Activated CD4-positive, alpha-beta T cell treated with anti-CD3 and anti-CD28 coated beads, Interleukin-2, amount 10 ng/mL, durations not matched to agents 24 days and 14 days (primary cell): Measurements from ENCODE around the gene SCGB1C1. TPM values are rescaled to one million over a fixed set of nuclear protein-coding genes. Genes with fewer than 3 reads are reported as not detected.

Experiments used
- DNase-seq: peaks from one replicate; pipeline ENCODE4 v3.0.0; 2022
- H3K27ac Mint-ChIP-seq: one replicate; pipeline ENCODE4 v1.8.0; 2022; ENCODE audit warnings: mild to moderate bottlenecking, mixed read lengths
- H3K27me3 Mint-ChIP-seq: one replicate; pipeline ENCODE4 v1.8.0; 2022; ENCODE audit warnings: mixed read lengths
- H3K36me3 Mint-ChIP-seq: one replicate; pipeline ENCODE4 v1.8.0; 2022; ENCODE audit warnings: low read depth, mild to moderate bottlenecking, mixed read lengths
- H3K4me1 Mint-ChIP-seq: one replicate; pipeline ENCODE4 v1.8.0; 2021; ENCODE audit warnings: mixed read lengths
- H3K4me3 Mint-ChIP-seq: one replicate; pipeline ENCODE4 v1.8.0; 2022; ENCODE audit warnings: mild to moderate bottlenecking, moderate library complexity, mixed read lengths
- H3K9me3 Mint-ChIP-seq: one replicate; pipeline ENCODE4 v1.8.0; 2021; ENCODE audit warnings: mixed read lengths
- intact Hi-C: fragments of 100-400 bp; cut with micrococcal nuclease; formaldehyde crosslinking; loops from one replicate; pipeline ENCODE4 v1.15.1; 2023
- total RNA-seq: library from RNA; stranded (reverse); gene quantifications from 2 replicates; pipeline ENCODE4 v1.2.3, GENCODE V29; 2022

The SCGB1C1 gene
- total RNA-seq, 1 donor from 2014 or later, result not detected

DNA sequence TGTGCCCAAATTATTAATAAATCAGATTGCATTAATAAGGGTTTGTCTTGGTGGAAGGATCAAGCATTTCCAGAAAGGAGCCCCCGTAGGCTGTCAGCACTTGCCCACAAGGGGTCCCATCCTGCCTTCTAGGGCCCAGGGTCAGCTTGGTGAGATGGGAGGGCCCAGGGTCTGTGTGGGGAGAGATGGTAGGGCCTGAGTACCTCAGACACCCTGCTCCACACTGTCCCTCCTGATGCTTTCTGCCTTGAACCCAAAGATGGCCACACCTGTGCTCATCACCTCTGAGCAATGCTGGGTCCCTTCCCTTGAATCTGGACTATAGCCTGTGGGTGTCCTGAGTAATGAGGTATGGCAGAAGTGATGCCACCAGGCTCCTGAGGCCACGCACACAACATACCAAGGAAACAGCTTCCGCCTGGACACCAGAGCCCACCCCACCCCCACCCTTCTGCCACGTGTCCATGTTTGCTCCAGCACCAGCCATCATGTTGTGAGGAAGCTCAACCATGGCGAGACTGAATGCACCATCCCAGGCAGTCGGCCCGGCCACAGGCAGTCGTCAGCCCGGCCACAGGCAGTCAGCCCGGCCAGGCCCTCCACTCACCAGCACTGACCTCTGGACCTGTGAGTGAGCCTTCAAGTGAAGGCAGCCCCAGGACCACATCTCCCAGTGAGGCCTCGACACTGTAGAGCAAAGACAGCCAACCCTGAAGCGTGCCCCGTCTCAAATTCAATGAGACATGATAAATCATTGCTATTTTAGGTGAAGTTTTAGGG is 7.5 kb downstream of the SCGB1C1 start:
- Mint-ChIP-seq H3K4me1 (peaks cover 29% of the 10 kb centered on the region), H3K9me3 (no peaks in the 10 kb centered on the region), H3K27ac (peak overlapping the region; percentile 70), H3K27me3 (no peaks in the 10 kb centered on the region), H3K4me3 (no peak overlapping the region), H3K36me3 (peaks cover 30% of the 10 kb centered on the region)
- peak; percentile 53 for DNase-seq
- intact Hi-C loops, result no loop called here

DNA sequence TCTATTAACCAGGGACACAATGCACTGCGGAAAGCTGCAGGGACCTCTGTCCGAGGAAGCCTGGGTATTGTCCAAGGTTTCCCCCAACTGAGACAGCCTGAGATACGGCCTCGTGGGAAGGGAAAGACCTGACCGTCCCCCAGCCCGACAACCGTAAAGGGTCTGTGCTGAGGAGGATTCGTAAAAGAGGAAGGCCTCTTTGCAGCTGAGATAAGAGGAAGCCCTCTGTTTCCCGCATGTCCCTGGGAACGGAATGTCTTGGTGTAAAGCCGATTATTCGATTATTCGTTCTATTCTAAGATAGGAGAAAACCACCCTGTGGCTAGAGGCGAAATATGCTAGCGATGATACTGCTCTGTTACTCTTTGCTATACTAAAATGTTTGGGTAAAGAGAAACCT is 9.1 kb downstream of the SCGB1C1 start:
- H3K9me3 Mint-ChIP-seq, result no peaks in the 10 kb centered on the region

GRCh38 chr11:202490-202889 is 9.6 kb downstream of the SCGB1C1 start:
- intact Hi-C loops, result no loop called here
- Mint-ChIP-seq H3K27me3 (no peaks in the 10 kb centered on the region), H3K9me3 (no peaks in the 10 kb centered on the region), H3K36me3 (peaks cover 42% of the 10 kb centered on the region), H3K4me3 (peak overlapping the region; percentile 66), H3K27ac (peak overlapping the region; percentile 89), H3K4me1 (peaks cover 31% of the 10 kb centered on the region)
- DNase-seq, result no peak

More for the DNA sequence above, 9.1 kb downstream of the SCGB1C1 start:
- intact Hi-C loops, result no loop called here
- Mint-ChIP-seq H3K4me1 (peaks cover 31% of the 10 kb centered on the region), H3K36me3 (peaks cover 38% of the 10 kb centered on the region), H3K27ac (peak overlapping the region; percentile 89), H3K27me3 (no peaks in the 10 kb centered on the region), H3K4me3 (peak overlapping the region; percentile 66)
- no peak for DNase-seq

DNA sequence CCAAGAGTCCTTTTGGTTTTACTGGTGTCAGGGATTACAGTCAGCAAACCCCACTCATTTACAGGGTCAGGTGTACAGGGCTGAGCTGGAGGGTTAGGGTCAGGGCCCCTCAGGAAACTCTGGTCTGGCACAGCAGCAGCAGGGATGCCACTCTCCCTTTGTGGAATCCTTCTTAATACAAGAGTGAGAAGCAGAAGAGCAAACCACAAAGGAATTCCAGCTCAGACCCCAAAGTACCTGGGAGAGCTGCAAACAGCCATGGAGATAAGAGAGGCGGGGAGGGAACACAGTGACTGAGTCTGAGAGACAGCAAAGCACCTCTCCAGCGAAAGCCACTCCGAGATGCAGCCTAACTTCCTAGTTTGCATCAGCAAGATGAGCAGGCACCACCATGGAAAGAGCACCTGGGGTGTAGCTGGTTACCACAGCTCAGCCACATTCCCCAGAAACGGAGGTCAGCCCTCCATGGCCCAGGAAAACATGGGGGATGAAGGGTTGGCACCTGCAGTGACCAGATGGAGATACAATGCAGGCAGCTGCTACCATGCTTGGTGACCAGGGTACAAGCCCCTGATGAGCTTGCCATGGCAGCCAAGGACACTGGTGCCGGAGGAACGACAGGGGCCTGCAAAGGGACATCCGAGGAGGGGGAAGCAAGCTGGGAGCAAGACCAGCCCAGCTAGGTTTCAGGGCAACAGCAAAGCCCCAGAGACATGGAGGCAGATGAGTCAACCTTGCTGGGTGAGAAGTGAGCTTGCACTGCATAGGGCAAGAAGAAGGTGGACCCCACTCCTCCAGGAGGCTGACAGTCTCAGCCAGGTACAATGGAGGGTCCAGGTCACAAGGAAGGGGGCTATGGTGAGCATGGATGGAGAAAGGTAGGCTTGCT is 10.4 kb downstream of the SCGB1C1 start:
- H3K27me3 Mint-ChIP-seq, result no peaks in the 10 kb centered on the region
- intact Hi-C loops, result no loop called here
- H3K4me1 Mint-ChIP-seq, result peaks cover 31% of the 10 kb centered on the region
- no peaks in the 10 kb centered on the region for H3K9me3 Mint-ChIP-seq
- peaks cover 45% of the 10 kb centered on the region for H3K36me3 Mint-ChIP-seq
- DNase-seq, result peak; percentile 55
- no peak overlapping the region for H3K4me3 Mint-ChIP-seq
- H3K27ac Mint-ChIP-seq, result peak overlapping the region; percentile 43

DNA sequence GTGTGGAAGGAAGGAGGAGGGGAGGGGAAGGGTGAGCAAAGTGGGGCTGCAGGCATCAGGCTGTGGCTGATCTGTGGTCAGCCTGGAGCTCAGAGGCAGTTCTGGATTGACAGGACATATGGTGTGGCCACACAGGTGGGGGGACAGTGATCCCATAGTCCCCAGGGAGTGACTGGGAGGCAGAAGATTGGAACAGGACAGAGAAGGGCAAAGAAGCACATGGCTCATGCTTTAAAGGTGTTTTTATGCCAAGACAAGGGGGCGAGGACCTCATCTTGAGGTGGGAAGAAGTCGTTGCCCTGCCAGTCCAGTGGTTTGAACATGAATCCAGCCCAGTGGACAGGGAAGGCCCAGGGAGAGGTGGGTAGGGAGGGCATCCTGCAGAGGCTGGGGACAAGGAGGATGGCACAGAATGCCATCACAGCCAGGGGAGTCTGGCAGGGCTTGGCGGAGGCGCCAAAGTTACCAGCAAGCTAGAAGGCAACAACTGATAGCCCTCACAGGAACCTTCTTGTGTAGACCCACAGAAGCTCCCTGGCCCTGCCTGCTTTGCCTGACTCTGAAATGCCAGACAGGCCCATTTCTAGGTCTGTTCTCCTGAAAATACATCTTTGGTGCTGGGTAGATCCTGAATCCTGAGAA is 11.2 kb downstream of the SCGB1C1 start:
- intact Hi-C loops, result no loop called here
- DNase-seq, result peak; percentile 57
- peaks cover 31% of the 10 kb centered on the region for H3K4me1 Mint-ChIP-seq

DNA sequence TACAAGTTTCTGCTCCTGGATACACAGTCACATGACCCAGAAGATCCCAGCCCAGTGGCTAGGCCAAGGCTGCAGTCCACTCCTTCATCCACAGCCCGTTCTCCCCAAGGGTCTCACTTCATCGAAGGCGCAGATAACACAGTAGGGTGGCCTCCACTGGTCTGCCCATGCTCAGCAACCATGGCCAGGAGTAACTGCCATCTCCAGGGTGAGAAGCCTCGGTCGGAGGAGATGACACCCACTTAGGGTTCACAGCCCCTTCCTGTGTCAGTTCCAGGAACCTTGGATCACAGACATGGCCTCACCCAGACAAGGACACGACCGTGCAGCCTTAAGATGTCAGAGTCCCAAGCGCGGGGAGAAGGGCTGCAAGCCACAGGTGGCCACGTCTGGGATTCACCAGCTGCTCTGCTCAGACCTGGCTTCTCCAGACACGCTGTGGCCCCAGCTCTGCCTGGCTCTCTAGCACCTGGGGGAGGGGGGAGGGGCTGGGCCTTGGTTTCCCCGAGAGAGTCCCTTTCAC is 11.8 kb downstream of the SCGB1C1 start:
- Mint-ChIP-seq H3K27ac (no peak overlapping the region), H3K9me3 (no peaks in the 10 kb centered on the region), H3K4me1 (peaks cover 32% of the 10 kb centered on the region), H3K27me3 (no peaks in the 10 kb centered on the region), H3K36me3 (peaks cover 53% of the 10 kb centered on the region), H3K4me3 (no peak overlapping the region)
- peak; percentile 56 for DNase-seq
- intact Hi-C loops, result loop anchor here (5.0 kb wide), 2 partner anchors 153 to 213 kb away; no protein-coding TSS in a partner anchor

More for the DNA sequence above, 11.2 kb downstream of the SCGB1C1 start:
- H3K27me3 Mint-ChIP-seq, result no peaks in the 10 kb centered on the region
- H3K36me3 Mint-ChIP-seq, result peaks cover 49% of the 10 kb centered on the region
- H3K27ac Mint-ChIP-seq, result peak overlapping the region; percentile 43
- H3K9me3 Mint-ChIP-seq, result no peaks in the 10 kb centered on the region
- H3K4me3 Mint-ChIP-seq, result peak overlapping the region; percentile 15

DNA sequence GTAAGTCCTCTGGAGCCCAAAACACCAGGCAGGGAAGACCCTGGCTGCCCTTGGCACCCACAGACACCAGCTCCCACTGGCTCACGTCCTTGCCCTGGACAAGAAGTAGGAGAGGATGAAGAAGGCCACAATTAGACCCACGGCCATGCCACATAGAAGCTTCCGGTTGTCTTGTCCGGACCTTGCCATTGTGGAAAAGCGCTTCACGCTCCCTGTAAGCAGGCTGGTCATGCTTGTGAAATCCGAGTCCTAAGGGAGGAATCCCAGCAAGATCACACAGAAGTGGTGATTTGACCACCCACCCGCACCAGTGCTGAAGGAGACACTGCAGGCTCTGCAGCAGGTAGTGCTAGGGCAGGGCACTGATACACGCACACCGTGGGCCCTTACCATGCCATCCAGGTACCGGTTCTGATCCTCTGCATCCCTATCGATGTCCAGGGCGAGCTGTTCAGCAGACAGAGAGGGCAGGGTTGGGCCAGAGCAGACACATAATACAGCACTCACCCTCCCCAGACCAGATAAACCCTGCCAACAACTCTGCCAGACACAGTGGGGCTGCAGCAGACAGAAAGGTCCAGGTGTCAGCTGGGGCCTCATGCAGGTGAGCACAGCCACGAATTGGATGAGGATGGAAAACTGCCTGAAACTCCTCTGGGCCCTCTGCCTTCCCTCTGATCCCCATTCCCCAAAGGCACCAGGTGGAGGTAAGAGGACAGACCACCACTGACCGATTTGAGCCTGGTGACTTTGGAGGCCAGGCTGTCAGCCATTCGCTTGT is 12.5 kb downstream of the SCGB1C1 start:
- H3K9me3 Mint-ChIP-seq, result no peaks in the 10 kb centered on the region
- peaks cover 61% of the 10 kb centered on the region for H3K36me3 Mint-ChIP-seq
- intact Hi-C loops, result loop anchor here (5.0 kb wide), 2 partner anchors 152 to 212 kb away; no protein-coding TSS in a partner anchor
- H3K4me3 Mint-ChIP-seq, result peak overlapping the region; percentile 98
- no peak for DNase-seq
- H3K4me1 Mint-ChIP-seq, result peaks cover 37% of the 10 kb centered on the region
- H3K27me3 Mint-ChIP-seq, result no peaks in the 10 kb centered on the region
- peak overlapping the region; percentile 34 for H3K27ac Mint-ChIP-seq

DNA sequence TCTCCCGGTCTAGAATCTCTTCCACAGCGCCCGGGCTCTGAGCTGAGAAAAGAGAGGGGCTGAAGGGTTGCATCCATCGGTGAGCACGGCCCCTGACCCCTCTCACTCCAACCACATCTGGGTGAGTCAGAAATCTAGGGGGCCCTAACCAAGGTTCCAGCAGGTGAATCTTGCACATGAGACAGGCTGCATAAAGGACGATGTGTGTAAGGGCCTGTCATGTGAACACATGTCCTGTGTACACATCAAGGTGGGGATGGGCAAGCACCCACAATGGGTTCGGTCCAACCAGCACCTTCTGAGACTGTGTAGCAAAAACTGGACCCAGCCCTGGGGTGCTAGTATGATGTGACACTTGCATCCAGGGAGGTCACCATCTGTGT is 13.1 kb downstream of the SCGB1C1 start:
- Mint-ChIP-seq H3K27me3 (no peaks in the 10 kb centered on the region), H3K27ac (peak overlapping the region; percentile 100), H3K36me3 (peaks cover 63% of the 10 kb centered on the region), H3K9me3 (no peaks in the 10 kb centered on the region), H3K4me1 (peaks cover 37% of the 10 kb centered on the region), H3K4me3 (peak overlapping the region; percentile 98)
- intact Hi-C loops, result loop anchor here (5.0 kb wide), 2 partner anchors 151 to 211 kb away; no protein-coding TSS in a partner anchor
- no peak for DNase-seq

GRCh38 chr11:206526-207207 is 13.8 kb downstream of the SCGB1C1 start:
- peaks cover 70% of the 10 kb centered on the region for H3K36me3 Mint-ChIP-seq
- H3K4me3 Mint-ChIP-seq, result peak overlapping the region; percentile 98
- DNase-seq, result no peak
- peaks cover 35% of the 10 kb centered on the region for H3K4me1 Mint-ChIP-seq
- peak overlapping the region; percentile 100 for H3K27ac Mint-ChIP-seq
- H3K9me3 Mint-ChIP-seq, result no peaks in the 10 kb centered on the region
- intact Hi-C loops, result loop anchor here (1.0 to 5.0 kb wide), 5 partner anchors 30 to 300 kb away; partner anchors contain the start of genes PSMD13 and SIRT3
- no peaks in the 10 kb centered on the region for H3K27me3 Mint-ChIP-seq

DNA sequence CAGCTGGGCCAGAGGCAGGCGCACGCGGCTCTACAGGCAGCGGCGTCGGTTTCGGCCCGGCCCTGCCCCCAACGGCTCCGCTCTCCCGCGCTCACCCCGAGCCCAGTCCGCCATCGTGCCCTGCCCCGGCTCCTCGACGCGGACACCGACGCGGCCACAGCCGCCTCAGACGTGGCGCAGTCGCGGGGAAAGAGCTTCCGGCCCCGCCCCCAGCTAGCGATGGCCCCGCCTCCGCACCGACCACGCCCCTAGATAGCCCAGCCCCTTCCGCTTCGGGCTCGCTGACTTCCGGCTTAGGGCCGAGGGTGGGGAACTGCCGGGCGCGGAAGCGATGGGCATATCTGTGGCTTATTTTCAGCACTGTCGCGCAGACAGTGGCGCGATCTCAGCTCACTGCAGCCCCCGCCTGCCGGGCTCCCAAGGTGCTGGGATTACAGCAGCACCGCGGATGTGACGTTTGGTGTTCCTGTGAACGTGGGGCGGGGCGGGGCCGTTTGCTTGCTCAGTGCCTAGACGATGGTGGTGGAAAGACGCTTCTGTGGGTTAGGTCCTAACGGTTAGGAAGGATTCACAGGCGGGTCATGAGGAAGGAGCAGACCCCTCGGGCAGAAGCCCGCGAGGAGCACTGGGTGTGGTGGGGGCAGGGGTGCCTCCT is 14.5 kb downstream of the SCGB1C1 start, which contains the start of the genes BET1L and RIC8A:
Gene BET1L (minus strand): TSS at position 192 of the 655 bp plus-strand sequence. CDS start 78 bp downstream, at position 114.
Gene RIC8A (plus strand): TSS at position 501 of the 655 bp plus-strand sequence. CDS start 1,147 bp downstream, outside the sequence.
- Mint-ChIP-seq H3K36me3 (peaks cover 72% of the 10 kb centered on the region), H3K9me3 (no peaks in the 10 kb centered on the region), H3K27me3 (no peaks in the 10 kb centered on the region), H3K4me3 (peak within 1 kb of the TSS; percentile 98), H3K27ac (peak within 1 kb of the TSS; percentile 100), H3K4me1 (peaks cover 29% of the 10 kb centered on the region)
- peak; percentile 99 for DNase-seq
- intact Hi-C loops, result loop anchor here (1.0 to 5.0 kb wide), 5 partner anchors 29 to 299 kb away; partner anchors contain the start of genes PSMD13 and SIRT3

DNA sequence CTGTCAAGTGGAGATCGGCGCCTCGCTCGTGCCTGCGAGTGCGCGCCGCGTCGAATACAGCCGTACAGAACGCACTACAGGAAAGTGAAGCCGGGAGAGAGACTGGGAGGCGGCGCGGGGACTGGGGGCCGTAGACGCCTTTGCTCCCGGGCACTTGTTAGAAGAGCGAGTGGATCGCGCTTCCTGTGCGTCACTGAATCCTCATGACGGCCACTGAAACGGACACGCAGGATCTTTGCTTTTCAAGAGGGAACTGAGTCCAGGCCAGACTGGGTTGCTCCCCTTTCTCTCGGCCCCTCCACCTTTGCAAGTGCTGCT is 14.9 kb downstream of the SCGB1C1 start:
- intact Hi-C loops, result loop anchor here (1.0 to 5.0 kb wide), 6 partner anchors 28 to 298 kb away; partner anchors contain the start of genes PSMD13 and SIRT3
- Mint-ChIP-seq H3K36me3 (peaks cover 71% of the 10 kb centered on the region), H3K4me3 (peak overlapping the region; percentile 98), H3K27ac (peak overlapping the region; percentile 100), H3K4me1 (peaks cover 24% of the 10 kb centered on the region), H3K9me3 (no peaks in the 10 kb centered on the region), H3K27me3 (no peaks in the 10 kb centered on the region)
- no peak for DNase-seq
